T47D (cell line): Measurements from ENCODE around the gene MRPL58.

ENCODE experiments used
- DNase-seq, 2 experiments: peaks; one replicate each; pipeline versions ENCODE4 v3.0.0 to v3.0.0-alpha.2; 2011 to 2012; ENCODE audit warnings: low read depth in 1 of 2, low spot score in 1 of 2
- JUND ChIP-seq: IDR thresholded peaks from 2 replicates; pipeline ENCODE4 v1.6.1; 2012; ENCODE audit warnings: low read depth
- in situ Hi-C: cut with HindIII; loops from 2 replicates; pipeline ENCODE4 v1.10.0; 2016; ENCODE audit warnings: low sequenced_read_pairs, low pct_unique_long_range_greater_than_20kb

Gene MRPL58

DNA sequence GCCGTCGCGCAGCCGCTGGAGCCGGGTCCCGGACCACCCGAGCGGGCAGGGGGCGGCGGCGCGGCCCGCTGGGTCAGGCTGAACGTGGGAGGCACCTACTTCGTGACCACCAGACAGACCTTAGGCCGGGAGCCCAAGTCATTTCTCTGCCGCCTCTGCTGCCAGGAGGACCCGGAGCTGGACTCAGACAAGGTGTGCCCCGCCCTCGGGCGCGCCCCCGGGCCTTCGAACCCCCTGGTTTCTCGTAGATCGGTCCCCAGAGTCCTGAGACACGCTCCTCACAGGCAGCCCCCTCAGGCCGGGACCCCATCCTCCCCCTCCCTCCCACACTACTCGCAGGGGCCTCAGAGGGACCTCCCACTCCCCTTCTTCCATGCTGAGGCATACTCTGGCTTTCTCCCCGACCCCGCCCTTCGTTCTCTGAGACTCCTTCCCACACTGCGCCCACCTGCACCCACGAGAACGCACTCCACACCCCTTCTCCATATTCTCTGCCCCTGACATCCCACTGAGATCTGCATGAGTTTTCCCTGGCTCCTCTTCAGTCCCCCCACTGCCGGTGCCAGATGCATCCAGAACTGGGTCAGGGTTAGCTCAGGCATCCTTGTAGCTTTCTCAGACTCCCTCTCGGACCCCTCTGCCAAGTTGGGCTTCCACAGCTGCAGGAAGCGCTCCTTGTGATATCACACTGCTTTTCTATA is 35.1 kb downstream of the MRPL58 start:
- no peak for DNase-seq
- TF ChIP-seq JUND, result no peak
- in situ Hi-C loops, result no loop called here

DNA sequence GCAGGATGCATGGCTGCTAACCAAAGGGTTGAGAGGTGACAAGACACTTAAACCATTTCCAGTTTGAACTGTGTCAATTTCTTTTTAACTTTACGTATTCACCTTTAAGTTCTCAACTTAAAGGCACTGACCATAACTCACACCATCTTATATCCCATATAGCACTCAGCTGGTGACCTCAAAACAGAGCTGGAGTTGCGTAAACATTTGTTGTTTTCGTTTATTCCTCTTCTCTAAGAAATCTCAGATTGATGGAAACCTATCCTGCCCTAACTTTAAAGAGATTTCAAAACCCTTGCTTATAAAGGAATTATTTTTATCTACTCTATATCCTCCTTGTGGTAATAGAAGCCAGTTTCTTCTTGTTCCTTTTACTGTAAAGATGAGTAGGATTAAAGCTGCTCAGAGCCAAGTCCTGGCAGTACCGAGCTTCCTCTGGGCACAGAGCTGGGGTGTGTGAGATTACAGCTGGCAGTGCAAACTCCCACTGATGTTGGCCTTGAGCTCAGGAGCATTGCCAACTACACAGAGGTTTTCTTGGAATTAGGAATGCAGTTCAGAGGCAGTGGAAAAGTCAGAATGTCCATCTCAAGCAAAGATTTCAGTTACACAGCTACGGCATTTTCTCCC is 35.9 kb downstream of the MRPL58 start:
- DNase-seq, result no peak
- in situ Hi-C loops, result no loop called here
- no peak for TF ChIP-seq JUND

DNA sequence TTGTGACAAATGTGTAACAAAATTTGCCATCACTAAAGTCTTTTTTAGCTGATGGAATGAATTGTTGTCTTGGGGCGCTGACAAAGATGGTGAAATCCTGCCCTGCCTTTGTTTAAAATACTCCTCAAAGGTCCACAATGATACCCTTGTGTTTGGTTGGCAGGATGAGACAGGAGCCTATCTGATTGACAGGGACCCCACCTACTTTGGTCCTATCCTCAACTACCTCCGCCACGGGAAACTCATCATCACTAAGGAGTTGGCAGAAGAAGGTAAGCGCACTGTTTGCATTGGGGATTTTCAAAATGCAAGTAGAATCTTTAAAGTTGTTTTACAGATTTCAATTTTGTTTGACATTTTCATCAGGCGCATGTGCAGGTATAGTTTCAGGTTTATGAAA is 36.6 kb downstream of the MRPL58 start:
- TF ChIP-seq JUND, result no peak
- no peak for DNase-seq
- in situ Hi-C loops, result no loop called here

DNA sequence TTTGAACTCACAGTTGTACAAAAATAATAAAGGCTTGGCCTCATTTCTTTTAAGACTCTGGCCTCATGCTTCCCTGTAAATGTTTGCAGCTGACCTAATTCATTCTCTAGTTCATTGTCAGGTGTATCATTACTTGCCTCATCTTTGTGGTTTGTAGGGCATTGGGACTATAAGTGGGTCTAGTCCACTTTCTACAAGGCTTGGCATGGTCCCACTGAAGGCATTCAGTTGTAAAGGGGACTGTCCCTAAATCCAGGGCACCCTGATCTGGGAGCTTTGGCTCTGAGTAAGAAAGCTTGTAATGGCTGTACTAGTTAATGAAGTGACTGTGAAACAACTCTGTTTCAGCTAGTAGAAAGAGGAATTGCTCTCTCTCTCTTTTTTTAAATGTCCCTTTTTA is 37.2 kb downstream of the MRPL58 start:
- in situ Hi-C loops, result no loop called here
- no peak for TF ChIP-seq JUND
- DNase-seq, result no peak

DNA sequence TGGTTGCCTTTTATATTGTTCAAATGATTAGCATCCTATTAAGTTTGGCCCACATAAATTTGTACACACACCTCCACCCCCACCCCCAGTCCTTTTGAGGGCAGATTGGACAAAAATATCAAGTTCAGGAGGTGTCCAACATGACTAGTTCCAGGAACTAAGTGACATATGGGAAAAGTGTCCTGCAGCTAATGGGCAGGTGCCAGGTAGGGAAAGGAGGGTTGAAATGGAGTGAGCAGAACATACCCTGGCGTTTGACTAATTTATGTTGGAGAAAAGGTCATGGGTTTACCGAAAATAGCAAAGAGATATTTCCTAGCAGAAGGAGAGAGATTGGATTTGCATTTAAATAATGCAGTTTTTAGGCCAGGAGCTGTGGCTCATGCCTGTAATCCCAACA is 39.5 kb downstream of the MRPL58 start:
- no peak for TF ChIP-seq JUND
- in situ Hi-C loops, result no loop called here
- no peak for DNase-seq

DNA sequence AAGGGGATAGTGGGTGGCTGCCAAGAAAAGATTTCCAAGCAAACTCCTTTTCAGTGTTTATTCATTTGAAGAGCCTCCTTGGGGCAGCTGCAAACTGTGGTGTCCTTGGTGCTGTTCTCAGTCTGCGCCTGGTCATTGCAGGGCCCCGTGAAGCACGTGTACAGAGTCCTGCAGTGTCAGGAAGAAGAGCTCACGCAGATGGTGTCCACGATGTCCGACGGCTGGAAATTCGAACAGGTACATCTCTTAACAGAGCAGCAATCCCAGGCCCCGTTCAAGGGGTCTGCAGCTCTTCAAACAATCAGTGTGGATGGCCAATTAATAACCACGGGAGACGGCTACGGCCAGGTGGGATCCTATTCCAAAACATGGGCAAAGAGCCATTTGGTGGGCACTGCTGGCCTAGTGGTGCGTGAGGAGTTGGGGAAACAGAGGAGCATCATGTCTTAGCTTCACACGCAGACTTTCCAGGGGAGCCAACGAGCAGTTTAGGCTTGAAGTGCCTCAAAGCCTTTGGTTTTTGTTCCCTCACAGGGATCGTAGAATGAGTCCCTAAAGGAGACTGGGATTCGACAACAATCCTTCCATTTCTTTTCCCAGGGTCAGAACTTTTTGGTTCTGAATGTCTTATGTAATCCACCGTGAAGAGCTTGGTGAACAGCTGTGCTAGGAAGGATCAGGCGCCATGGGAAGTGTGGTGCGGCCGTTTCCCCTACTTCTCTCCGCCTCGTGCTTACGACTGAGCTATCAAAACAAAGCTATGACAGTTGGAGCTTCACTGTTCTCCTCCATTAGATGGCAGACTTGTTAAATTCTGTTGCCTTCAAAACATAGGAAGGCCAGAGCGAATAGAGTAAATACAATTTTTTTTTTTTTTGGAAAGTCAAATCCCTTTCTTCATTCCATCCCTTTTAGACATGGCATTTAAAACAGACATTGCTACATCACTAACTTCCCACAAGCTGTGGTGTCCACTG is 47.2 kb downstream of the MRPL58 start:
- in situ Hi-C loops, result no loop called here
- peak; percentile 66 to 72 for DNase-seq
- TF ChIP-seq JUND, result no peak

DNA sequence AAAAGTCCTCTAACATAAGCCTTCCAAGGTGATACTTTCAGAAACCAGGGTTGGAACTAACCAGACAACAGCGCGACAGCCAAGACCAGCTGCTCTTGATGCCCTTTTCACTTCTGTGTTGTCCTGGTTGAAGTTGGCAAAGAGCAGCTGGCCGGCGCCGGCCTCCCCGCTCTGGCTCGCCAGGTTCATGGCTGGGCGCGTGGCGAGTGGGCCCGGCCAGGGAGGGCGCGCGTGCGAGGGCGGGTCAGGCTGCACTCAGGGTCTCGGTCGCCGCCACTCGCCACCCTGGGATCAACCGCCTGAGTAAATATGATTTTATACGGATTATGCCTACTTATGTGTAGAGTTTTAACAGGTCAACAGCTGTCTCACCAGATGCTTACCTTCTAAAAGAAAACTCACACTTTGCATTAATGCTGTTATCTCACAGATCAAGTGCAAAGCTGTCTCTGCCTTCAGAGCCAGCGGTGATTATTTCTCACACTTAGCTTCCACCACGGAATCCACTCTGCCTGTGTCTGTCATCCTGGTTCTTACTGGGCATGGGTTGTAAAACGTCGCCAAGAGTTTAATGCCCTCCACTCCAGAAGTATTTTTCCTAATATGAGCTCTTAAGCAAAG is 48.1 kb downstream of the MRPL58 start:
- TF ChIP-seq JUND, result no peak
- no peak for DNase-seq
- in situ Hi-C loops, result no loop called here

DNA sequence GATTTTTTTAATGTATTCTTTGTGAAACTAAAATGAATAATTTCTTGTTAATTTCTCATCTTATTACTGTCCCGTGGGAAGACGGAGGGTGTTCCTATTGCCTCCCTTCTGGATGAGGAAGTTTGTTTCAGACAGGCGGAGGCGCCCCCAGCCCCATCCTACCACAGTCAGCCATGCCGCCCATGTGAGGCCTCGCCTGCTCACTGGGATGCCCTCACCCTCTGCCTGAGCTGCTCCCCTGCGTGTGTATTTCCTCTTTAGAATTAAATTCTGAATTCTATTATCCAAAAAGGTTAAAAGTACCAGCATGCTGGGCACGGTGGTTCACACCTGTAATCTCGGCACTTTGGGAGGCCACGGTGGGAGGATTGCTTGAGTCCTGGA is 48.6 kb downstream of the MRPL58 start:
- no peak for DNase-seq
- in situ Hi-C loops, result no loop called here
- no peak for TF ChIP-seq JUND

DNA sequence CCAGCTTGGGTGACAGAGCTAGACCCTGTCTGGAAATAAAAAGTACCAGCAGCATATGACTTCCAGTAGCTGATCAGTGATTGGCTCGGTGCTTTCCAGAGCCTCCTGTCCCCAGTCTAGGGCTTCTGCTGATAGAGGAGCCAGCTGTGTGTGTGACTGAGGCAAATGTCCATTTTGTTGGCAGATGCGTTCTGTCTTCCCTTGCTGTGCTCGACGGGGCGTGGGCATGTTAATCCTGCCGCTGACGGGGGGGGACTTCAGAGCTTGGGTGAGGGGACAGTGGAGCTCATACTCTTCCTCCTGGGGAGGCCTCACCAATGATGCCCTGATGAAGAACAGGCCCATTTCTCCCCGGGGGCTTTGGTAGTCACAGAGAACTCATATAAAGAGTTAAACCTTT is 49.1 kb downstream of the MRPL58 start:
- in situ Hi-C loops, result no loop called here
- no peak for TF ChIP-seq JUND
- no peak for DNase-seq

DNA sequence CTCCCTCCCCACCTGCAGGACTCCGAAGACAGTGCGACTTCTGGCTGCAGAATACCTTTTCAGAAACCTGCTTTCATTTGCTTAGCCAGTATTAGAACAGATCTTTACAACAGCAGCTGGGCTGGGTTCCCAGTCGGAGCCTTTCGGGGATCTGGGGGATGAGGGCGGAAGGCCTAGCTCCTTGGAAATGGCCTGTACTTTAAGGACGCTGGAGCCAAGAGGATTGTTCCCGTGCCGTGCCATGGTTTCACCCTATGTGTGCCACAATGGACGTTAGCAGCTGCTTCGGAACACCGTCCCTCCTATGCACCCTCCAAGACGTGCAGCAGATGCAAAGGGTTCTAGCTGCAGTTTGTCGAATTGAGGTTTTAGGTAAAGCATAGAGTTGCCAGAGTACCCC is 50.7 kb downstream of the MRPL58 start:
- in situ Hi-C loops, result no loop called here
- no peak for TF ChIP-seq JUND
- no peak for DNase-seq

DNA sequence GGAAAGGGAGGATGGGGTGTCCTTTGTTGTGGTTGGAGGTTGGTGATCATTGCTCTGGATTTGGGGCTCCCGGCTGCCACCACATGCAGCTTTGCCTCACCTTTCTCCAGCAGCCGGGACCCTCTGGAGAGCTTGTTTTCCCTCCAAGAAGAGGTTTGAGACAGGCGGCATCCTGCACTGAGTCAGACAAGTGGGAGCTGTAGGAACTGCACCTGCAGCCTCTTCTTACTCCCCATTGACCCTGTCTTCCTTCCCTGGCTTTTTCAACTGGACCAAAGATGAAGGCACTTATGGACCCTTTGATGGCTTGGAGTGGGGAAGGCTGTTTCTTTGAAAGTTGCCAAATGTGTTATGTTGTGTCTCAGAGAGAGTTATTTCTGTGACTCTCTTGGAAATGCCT is 51.2 kb downstream of the MRPL58 start:
- in situ Hi-C loops, result no loop called here
- no peak for TF ChIP-seq JUND
- DNase-seq, result no peak

DNA sequence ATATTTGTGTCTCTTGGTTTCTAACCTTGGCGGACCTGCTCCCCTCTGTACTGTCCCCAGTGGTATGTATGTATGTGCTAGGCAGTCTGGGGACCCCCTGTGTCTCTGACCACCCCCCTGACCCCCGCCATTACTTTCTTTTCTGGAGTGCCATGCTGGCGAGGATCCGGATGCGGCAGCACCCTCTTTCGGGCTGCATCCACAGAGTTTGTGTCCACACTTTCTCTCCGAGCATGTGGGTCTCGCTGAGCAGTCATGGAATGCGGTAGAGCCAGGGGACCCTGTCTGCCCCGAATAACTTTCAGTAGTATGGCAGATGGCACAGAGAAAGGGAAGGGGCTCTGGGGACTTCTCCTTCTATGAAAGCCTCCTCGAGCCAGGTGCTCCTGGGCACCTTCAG is 51.6 kb downstream of the MRPL58 start:
- in situ Hi-C loops, result no loop called here
- no peak for DNase-seq
- no peak for TF ChIP-seq JUND
